ENCODE data around the gene FGFR2.
"Not testable (repeated sequence)": the region's sequence is repeated elsewhere in the genome, so short reads cannot be mapped to it uniquely, and the experiment has no call there.

The FGFR2 gene

DNA sequence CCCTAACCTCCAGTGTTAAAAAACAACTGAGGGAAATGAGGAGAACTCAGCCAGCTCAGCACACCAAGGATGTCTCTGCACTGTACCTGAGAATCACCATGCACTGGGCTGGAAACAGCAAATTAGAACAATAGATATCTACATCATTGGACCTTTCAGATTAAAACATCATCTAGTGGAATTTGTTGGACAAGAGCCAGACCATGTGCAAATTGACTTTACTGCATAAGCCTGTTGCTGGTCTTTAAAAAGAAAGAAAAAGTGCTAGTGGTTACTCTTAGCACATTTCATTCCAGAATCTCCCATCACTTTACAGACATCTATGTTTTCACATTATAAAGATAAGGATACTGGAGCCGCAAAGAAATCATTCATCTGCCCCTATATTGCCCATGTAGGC lies 75.4 kb downstream of the FGFR2 start:
- no peak for DNase-seq (ENCODE audit: low spot score)

DNA sequence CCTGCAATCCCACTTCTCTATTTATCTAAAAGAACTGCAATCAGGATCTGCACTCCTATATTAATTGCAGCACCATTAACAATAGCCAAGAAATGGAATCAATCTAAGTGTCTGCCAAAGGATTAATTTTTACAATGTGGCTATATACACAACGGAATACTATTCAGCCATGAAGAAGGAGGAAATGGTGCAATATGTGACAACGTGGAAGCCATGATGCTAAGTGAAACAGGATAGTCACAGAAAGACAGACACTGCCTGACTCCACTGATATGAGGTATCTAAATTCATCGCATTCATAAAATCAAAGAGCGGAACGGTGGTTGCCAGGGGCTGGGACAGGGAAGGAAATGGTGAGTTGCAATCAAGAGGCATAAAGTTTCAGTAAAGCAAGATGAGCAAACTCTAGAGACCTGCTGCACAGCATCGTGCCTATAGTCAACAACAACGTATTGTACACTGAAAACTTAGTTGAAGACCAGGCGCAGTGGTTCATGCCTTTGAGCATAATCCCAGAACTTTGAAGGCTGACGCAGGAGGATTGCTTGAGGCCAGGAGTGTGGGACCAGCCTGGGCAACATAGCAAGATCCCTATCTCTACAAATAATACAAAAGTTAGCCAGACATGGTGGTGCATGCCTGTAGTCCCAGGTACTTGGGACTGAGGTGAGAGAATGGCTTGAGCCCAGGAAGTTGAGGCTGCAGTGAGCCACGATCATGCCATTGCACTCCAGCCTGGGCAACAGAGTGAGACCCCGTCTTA lies 76.3 kb downstream of the FGFR2 start:
- DNase-seq (ENCODE audit: low spot score): no peak

DNA sequence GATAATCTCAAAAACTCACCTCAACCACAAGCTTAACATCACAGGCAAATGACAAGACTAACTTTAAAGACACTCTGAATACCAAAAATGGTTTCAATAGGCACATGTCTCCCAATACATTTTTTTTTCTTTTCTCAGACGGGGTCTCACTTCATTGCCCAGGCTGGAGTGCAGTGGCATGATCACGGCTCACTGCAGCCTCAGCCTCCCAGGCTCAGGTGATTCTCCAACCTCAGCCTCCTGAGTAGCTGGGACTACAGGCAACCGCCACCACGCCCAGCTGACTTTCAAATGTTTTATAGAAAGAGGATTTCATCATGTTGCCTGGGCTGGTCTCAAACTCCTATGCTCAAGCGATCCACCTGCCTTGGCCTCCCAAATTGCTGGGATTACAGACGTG lies 77.7 kb downstream of the FGFR2 start:
- not testable (repeated sequence) for DNase-seq (ENCODE audit: low spot score)

DNA sequence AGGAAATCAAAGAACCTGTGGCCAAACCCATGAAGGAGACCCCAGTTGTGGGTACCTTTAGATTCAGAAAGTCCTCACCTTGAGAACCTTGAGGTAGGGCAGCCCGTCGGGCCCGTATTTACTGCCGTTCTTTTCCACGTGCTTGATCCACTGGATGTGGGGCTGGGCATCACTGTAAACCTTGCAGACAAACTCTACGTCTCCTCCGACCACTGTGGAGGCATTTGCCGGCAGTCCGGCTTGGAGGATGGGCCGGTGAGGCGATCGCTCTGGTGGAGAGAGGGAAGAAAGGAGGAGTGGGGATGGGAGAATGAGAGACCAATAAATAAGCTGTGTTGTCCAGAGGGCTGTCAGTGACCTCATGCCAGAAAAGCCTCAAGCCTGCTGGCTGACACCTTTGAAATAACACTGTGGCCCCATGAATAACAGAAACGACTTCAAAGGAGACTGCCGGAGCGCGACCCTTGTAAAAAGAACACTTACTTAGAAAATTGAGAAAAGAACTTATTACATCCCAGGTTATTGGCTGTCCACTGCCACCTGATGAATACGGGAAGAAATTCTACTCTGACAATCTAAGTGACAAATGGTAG lies 78.2 kb downstream of the FGFR2 start:
- DNase-seq (ENCODE audit: low spot score): no peak

DNA sequence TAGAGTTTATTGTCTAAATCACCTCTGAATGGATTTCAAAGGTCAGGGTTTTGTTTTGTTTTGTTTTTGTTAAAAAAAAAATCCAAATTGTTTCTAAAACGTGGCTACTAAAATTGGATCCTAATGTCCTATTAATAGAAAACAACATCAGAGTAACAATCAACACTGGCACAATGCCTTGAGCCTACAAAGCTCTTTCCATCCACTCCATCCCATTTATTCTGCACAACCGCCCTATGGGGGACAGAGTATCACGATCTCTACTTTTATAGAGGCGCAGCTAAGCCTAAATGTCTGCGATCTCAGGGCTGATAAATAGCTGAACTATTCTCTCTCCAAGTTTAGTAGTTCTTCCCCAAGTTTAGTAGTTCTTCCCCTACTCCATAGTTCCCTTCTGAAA lies 78.8 kb downstream of the FGFR2 start:
- no peak for DNase-seq (ENCODE audit: low spot score)

DNA sequence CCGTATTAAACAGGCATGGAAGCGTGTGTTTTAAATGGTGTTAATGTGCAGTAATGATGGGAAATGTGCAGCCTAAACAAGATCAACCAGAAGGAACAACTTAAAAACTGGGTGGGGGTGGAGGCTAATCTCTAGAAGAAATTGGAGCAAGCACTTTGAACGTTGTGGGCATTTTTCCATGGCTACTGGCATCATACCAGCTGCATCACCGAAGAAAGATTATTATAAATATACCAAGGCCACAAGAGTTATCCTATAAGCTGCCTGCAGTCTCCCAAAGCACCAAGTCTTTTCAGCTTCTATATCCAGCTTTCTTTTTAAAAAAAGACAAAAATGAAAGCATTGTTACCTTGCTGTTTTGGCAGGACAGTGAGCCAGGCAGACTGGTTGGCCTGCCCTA lies 79.9 kb downstream of the FGFR2 start:
- no peak for DNase-seq (ENCODE audit: low spot score)

DNA sequence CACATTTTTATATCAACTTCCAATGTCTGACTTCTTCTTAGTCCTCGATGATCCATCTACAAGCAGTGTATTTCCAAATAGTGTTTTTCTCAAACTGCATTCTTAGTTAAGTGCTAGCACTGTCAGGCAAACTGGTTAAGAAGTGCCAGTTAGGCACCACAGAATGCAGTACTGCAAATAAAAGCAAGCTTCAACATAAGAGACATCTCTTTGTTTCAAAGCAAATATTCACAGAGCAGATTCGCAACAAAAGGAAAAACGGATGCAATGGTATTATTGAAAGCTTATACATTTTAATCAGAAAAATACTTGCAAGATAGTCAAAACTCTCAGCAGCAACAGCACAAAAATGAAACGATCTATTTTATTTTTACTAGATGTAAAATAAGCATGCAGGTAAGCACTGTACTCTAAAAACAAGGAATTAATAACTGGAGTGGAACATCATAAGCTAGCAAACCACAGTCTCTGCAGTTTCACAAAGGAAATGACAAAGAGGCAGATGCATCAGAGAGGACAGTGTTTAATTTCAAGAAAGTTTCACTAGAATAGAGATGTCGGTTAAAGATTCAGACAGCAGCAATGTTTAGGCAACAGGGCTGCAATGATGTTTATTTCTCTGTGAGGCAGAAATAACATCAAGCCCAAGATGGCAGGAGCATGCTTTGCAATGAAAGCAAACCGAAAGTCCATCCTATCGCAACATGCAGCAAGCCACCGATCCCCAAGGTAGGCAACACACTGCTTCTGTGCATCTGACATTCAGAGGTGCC lies 82.0 kb downstream of the FGFR2 start:
- DNase-seq (ENCODE audit: low spot score): no peak

DNA sequence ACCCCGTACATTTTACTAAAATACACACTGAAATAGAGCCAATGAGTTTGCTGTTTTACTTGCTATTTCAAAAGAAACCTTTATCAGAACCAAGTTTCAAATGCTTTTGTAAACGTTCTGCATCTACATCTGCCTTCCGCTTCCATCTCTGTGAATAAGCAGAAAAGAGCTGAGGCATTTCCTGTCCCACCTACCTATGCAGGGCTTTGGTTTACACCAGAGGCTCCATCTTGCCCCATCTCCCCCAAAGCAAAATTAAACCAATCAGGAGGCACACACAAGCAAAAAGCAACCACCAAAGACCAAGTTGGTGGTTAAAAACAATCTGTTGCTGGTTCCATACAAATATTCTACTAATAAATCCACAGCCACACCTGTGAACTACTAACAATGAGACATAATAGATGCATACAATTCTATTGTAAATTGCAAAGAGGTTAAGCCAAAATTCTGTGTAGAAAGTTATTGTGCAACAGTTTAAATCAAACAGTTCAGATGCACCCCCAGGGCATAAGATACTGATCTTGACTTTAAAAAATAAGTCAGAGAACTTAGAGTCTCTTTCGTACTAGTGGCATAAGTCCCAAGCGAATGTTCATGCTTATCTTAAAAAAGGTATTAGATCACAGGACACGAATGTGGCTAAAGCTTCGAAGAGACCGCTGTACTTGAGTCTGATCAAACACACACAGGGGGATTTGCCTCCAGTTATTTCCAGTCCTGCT lies 83.9 kb downstream of the FGFR2 start:
- no peak for DNase-seq (ENCODE audit: low spot score)

DNA sequence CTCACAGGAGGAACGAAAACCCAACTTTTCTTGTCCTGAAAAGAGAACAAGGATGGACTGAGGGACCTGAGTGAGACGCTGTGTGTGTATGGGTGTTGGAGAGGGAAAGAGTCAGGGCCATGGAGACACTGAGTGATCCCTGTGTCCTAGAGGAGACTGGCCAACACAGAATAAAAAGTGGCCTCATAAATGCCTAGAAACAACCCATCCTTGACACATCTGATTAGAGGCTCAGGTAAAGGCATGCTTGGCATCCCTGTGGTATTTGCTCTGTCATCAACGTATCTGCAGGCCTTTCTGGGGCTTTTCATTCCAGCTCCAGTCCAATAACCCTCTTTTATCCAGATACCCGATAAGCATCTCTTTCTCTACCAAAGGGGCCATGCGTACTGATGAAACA lies 86.3 kb downstream of the FGFR2 start:
- DNase-seq (ENCODE audit: low spot score): no peak

DNA sequence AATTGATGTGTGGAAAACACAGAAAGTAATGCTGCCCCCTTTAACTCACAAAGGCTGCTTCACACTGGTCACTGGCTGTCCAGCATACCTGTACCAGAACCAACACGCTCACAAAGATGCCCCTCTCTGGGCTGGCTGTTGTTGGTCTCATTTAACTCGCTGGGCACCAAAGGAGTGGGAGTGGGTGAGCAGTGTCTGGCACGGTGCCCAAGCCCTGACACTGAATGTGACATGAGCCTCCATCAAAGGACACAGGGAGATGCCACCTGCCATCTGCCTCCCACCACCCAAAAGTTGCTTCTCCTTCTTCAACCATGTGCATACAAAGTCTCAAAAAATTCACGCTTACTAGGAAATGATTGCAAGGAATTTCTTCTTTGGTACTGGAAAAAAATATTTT lies 86.8 kb downstream of the FGFR2 start:
- no peak for DNase-seq (ENCODE audit: low spot score)

DNA sequence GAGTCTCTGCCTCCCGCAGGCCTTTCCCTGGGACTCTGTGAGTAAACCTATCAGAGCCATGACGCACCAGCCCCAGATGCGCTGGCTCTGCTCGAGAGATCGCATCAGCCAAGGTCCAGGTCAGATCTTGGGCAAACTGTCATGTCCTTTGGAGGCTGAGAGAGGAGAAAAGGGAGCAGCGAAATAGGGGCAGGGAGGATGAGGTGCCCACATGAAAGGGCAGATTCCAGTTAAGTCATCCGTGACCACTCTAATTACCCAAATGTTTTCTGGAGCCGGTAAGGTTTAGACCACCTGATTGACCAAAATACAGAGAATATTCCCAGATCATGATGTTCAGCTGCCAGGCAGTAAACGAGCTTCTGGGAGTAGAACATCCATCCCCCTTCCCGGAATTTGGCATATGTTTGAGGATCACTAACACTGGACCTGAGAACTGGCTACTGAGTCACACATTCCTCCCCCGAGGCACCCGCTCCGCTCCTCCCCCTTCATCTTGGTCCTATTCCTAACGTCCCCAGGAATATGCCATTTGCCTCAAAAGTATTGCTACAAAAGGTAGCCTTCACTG lies 88.0 kb downstream of the FGFR2 start:
- no peak for DNase-seq (ENCODE audit: low spot score)

DNA sequence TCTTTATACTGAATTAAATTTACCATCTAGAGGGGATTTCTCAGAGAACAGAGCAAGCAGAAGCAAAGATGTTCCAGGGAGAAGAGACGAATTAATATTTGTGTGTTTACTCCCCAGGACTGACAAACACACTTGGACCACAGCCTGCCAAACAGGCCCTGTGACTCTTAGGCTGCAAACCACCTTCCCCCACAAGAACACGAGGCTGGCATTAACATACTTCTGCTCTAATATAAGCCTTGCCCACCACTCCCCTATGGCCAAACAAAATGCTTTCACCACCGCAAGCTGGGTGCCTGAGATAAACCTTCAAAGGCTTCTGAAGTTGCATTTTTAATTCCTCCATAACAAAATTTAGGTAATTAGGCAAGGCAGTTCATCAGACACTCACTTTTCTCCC lies 88.4 kb downstream of the FGFR2 start:
- no peak for DNase-seq (ENCODE audit: low spot score)

DNA sequence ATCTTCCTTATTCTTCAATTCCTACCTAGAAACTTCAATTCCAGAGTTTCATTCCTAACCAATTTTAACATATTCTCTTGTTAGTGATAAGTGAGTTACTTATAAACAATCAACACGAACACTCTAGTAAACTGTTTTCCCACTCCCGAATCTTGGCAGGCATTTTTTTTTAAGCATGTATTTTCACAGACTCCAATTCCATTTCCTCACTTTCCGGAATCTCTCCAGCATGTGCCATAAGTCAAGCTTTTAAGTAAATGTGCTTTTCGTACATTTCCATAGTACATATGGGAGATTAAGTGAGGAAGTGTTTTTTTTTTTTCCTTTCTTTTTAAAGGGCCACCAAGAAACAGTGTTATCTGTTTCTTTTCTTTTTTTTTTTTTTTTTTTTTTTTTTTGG lies 89.1 kb downstream of the FGFR2 start:
- no peak for DNase-seq (ENCODE audit: low spot score)

DNA sequence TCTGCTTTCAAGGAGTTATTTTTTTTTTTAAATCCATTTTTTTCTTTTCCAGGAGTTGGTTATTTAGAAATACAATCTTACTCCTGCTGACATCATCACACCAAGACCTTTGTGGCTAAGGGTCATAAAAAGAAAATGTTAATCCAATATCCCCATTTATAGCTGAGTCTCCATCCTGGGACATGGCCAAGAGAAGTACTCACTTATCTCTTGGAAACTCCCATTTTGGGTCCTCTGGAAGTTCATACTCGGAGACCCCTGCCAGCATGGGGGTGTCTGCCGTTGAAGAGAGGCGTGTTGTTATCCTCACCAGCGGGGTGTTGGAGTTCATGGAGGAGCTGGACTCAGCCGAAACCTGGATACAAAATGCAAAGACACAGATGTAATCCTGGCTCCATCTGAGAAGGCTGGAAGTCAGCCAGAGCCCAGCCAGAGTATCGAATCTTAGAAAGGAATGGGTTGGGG lies 94.6 kb downstream of the FGFR2 start:
- DNase-seq (ENCODE audit: low spot score): no peak

DNA sequence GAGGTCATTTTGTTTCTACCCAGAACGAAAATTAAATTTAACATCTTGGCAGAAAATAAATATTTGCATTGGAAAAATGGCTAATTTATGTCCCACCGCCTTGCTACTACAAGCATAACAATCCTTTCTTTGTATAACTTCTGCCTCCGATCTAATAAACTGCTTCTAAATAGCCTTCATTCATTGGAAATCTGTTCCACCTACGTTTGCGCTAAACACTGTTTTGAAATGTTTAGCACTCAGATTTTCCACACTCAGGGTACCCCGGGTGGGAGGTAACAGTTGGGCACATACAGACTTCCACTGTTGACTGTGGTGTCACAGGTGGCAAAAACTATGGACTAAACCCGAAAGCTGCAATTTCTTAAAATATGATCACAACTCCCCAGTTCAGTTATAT lies 96.4 kb downstream of the FGFR2 start:
- no peak for DNase-seq (ENCODE audit: low spot score)

DNA sequence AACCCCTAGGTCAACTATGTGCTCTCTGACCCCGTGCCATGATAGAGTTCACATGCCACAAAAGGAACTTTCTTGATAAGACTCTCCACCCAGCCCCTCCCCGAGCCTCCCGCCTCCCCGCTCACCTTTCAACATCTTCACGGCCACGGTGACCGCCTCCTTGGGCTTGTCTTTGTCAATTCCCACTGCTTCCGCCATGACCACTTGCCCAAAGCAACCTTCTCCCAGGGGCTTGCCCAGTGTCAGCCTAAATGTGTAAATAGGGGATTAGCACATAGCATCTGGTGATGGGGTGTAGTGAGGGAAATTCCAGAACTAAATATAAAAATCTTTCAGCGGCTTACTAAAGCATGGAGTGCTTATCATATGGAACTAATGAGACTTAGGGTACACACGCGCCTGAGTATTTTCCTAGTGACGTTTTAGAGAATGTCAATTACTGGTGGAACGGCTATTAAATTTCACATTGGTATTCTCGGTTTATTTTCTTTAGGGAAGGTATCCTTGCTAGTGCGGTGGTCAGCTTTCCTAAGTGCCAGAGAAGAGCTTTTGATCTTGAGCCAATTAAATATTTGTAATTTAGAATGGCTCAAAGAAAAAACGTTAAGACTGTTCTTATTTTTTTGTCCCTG lies 97.4 kb downstream of the FGFR2 start:
- no peak for DNase-seq (ENCODE audit: low spot score)

DNA sequence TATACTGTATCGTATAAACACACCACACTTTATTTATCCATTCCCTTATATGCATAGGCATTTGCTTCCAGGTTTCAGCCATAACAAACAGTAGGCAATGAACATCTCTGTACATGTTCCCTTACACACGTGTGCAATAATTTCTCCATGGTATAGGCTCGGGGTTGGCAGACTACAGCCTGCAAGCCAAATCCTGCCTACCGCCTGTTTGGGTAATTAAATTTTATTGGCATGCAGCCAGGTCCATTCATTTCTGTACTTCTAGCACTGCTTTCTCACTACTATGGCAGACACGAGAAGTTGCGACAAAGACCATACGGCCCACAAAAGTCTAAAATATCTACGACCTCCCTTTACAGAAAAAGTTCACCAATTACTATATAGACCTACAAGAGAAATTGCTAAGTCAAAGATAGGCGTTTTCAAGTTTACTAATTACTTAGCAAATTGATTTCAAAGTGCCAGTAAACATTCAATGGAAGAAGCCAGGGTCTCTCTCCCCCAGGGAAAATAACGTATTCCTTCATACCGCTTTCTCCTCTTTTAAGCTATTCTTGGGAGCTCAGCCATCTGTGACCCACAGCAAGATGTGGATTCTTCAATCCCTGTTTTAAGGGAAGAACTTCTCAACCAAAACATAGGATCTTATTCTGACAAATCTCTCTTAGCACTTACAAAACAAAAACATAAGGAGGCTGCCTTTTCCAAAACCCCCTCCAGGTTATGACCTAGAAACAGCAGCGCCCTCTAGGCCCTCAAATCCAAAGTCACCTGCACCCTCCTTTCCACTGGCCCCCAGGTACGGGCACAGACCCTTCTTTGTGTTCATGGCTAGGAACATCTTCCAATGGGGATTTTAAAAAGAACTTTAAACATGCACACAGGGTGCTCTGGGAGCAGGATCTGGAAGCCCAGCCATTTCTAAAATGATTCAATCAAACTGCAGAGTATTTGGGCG lies 100.5 kb downstream of the FGFR2 start:
- DNase-seq (ENCODE audit: low spot score): no peak

DNA sequence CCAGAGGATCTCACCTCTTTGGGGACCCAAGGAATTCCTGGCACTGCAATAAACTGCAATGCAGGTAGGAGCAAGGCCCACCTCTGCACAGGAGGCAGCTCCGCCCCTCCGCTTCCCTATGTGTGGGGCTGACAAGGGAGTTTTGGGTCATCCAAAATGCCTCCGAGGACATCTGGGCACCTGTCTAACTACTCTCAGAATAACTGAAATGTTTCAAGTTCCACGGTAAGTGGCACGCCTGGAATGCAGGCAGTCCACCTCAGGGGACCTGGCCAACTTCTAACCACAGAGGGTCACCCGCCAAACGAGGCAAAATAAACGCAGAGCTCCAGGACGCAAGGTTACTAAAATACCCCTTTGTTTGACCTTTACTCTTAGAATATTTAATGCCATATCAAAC lies 102.5 kb downstream of the FGFR2 start:
- DNase-seq (ENCODE audit: low spot score): no peak

DNA sequence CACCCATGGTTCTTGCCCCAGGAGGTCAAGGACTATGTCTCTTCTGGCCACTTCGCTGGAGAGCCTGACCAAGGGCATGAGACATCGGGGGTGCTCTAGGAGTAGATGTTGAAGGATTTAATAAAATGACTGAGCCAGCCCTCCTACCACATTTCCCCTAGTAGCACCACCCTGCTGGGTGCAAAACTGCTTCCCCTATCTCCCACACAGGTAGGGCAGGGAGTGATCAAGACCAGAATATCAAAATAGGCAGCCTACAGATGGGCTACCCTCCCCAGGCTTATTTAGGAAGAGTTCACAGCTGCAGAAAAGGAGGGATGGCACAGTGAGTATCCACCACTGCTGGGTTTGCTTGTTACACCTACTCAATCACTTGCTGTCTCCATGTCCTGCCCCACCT lies 103.9 kb downstream of the FGFR2 start:
- DNase-seq (ENCODE audit: low spot score): no peak

DNA sequence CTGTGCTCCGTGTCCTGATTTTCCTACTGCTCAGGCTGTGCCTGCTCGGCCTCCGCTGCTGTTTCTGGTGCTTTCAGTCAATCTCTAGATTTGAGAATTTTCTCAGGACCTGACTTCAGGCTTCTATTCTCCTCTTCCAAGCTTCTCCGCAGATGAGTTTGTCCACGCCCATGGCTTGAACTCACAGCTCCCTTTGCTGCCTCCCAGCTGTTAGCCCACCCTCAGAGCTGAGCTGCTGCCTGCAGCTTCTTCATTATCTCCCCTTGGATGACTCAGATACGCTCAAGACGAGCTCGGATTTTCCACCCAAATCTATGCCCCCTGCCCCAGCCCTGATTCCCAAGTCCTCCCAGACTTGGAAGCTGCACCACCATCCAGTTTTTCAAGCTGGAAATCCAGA lies 104.7 kb downstream of the FGFR2 start:
- DNase-seq (ENCODE audit: low spot score): no peak

All from HuH-7.5 (cell line).